K562 (cell line): ENCODE measurements around the gene LMBRD1. TPM values are rescaled to one million over a fixed set of nuclear protein-coding genes. Genes with fewer than 3 reads are reported as not detected.

ENCODE experiments used
- CBFA2T3 ChIP-seq: fragments of 450-650 bp; IDR thresholded peaks from 2 replicates; pipeline ENCODE4 v1.6.1; 2017
- EP400 ChIP-seq: fragments of 450-650 bp; IDR thresholded peaks from 2 replicates; pipeline ENCODE4 v1.6.1; 2017; ENCODE audit warnings: antibody characterized with exemption, mild to moderate bottlenecking, moderate library complexity
- FOSL1 ChIP-seq: fragments of 200-800 bp; sonication (Bioruptor generic); conservative IDR thresholded peaks from 2 replicates; pipeline ENCODE4 v1.6.1; 2016; ENCODE audit warnings: missing genetic modification characterization, missing compliant biosample characterization
- FOXA3 ChIP-seq, 2 experiments: fragments of 450-650 bp in 1 of 2; sonication (generic) in 1 of 2; formaldehyde crosslinking; IDR thresholded peaks in 1 of 2; conservative IDR thresholded peaks in 1 of 2; 2 replicates each; pipeline versions ENCODE4 v1.4.0 to v1.8.0; 2020 to 2022; ENCODE audit warnings: mild to moderate bottlenecking in 2 of 2, missing genetic modification reagents in 1 of 2
- HOXB6 ChIP-seq: fragments of 250-450 bp; sonication (Bioruptor Pico); IDR thresholded peaks from 2 replicates; pipeline ENCODE4 v1.5.1; 2022; ENCODE audit warnings: mild to moderate bottlenecking, borderline replicate concordance
- NFE2 ChIP-seq: IDR thresholded peaks from 2 replicates; pipeline ENCODE4 v1.6.1; 2014; ENCODE audit warnings: antibody characterized with exemption, low read depth
- PHF21A ChIP-seq: fragments of 450-650 bp; IDR thresholded peaks from 2 replicates; pipeline ENCODE4 v1.6.1; 2017; ENCODE audit warnings: low read depth, borderline replicate concordance
- SAP30 ChIP-seq: fragments of 200-600 bp; sonication (generic); IDR thresholded peaks from 2 replicates; pipeline ENCODE4 v1.6.1; 2012; ENCODE audit warnings: borderline replicate concordance, low read depth, mild to moderate bottlenecking, moderate library complexity, low read length, control low read depth, inconsistent platforms; ENCODE audit not compliant: insufficient read depth, poor library complexity, severe bottlenecking
- SOX6 ChIP-seq: fragments of 450-650 bp; IDR thresholded peaks from 2 replicates; pipeline ENCODE4 v1.6.1; 2014; ENCODE audit warnings: mild to moderate bottlenecking
- TAL1 ChIP-seq: fragments of 450-650 bp; IDR thresholded peaks from 2 replicates; pipeline ENCODE4 v1.6.1; 2016; ENCODE audit warnings: mild to moderate bottlenecking
- TCF3 ChIP-seq: sonication (generic); formaldehyde crosslinking; IDR thresholded peaks from 2 replicates; pipeline ENCODE4 v1.4.0; 2020; ENCODE audit warnings: mild to moderate bottlenecking, missing genetic modification reagents
- ZBTB40 ChIP-seq, 2 experiments: fragments of 450-650 bp in 1 of 2; sonication (generic) in 1 of 2; formaldehyde crosslinking in 1 of 2; IDR thresholded peaks; 2 replicates each; pipeline versions ENCODE4 v1.7.1 to v1.9.0; 2016 to 2022; ENCODE audit warnings: inconsistent platforms in 1 of 2, mild to moderate bottlenecking in 1 of 2, missing genetic modification reagents in 1 of 2
- ZNF316 ChIP-seq: fragments of 450-650 bp; IDR thresholded peaks from 2 replicates; pipeline ENCODE4 v1.6.1; 2016
- ZNF384 ChIP-seq: IDR thresholded peaks from 2 replicates; pipeline ENCODE4 v1.6.1; 2012; ENCODE audit warnings: low read depth, low read length, improper control_type of control experiment
- polyA plus RNA-seq, 8 experiments: library from polyadenylated mRNA; depleted of rRNA in 4 of 8; stranded (reverse) in 5 of 8; unstranded in 3 of 8; fragments of >200 nt; fragmentation: Nextera tagmentation in 2 of 8; fragmentation: Illumina TruSeq in 1 of 8; extraction: Ambion mirVana in 2 of 8; extraction: Trizol in 1 of 8; gene quantifications; 2 replicates each; pipeline versions ENCODE4 v1.2.1 to v1.2.3, GENCODE V29; 2011 to 2014; ENCODE audit warnings: inconsistent platforms in 1 of 8, missing spikeins in 1 of 8
- total RNA-seq, 7 experiments: library from RNA; depleted of rRNA in 6 of 7; stranded (reverse); fragments of >200 nt in 6 of 7; fragmentation: Illumina TruSeq in 2 of 7; extraction: Trizol in 2 of 7; gene quantifications; 2 replicates each; pipeline versions ENCODE4 v1.2.1 to v1.2.3, GENCODE V29; 2011 to 2021; ENCODE audit warnings: low replicate concordance in 1 of 7

The LMBRD1 gene
- total and polyA plus RNA-seq, 9 of the 15 experiments (the other 6 are each of a cell fraction or from before 2014, with no cell fraction given): 14.0 to 85.2 (median 26.5) TPM

- TF ChIP-seq ZBTB40 (IDR thresholded peaks at IDR 0.05) (no peak), ZBTB40 (CRISPR knock-in tag; IDR thresholded peaks at IDR 0.05) (no peak), SAP30 (no peak), TAL1 (peak; percentile 34), ZNF316 (peak; percentile 28; the same call in 1 of the 2 replicates), FOSL1 (tag) (no peak), PHF21A (no peak), HOXB6 (CRISPR knock-in tag) (no peak), ZNF384 (peak; percentile 52; the same call in 1 of the 2 replicates), SOX6 (peak; percentile 31; the same call in 1 of the 2 replicates), EP400 (no peak), CBFA2T3 (peak; percentile 63), TCF3 (CRISPR knock-in tag) (peak; percentile 22; the same call in 1 of the 2 replicates), FOXA3 (CRISPR knock-in tag; conservative IDR thresholded peaks at IDR 0.05 in 1 of 2, IDR thresholded peaks at IDR 0.05 in 1 of 2) (peak in 1 of 2 experiments; percentile 60; a peak in 2 of 4 replicates), NFE2 (peak; percentile 54)
- TF ChIP-seq, all 486 proteins: peak for 14
Measured at GRCh38 chr6:69825904-69826303, 29.1 kb upstream of the LMBRD1 start (continued).
